Right ventricle myocardium superior (tissue), 1 donor: ENCODE measurements around the gene ZCRB1. TPM values are rescaled to one million over a fixed set of nuclear protein-coding genes. Genes with fewer than 3 reads are reported as not detected.

ENCODE experiments used
- ATAC-seq: fragments of 200-7000 bp; cut with Tn5 transposase; one replicate; pipeline ENCODE4 v1.9.1; 2020; ENCODE audit warnings: mild to moderate bottlenecking; ENCODE audit not compliant: poor library complexity
- DNase-seq: peaks from one replicate; pipeline ENCODE4 v3.0.0-alpha.2; 2020
- intact Hi-C: fragments of 100-400 bp; cut with DNase I; formaldehyde crosslinking; loops from one replicate; pipeline ENCODE4 v1.11.2; 2022
- microRNA-seq: library from miRNA; unstranded; fragments of <30 nt; microRNA quantifications from one replicate; pipeline ENCODE4 v1.2.0, GENCODE V29; 2020
- total RNA-seq: library from RNA; stranded (reverse); fragmentation: NEBNext Ultra II Directional; extraction: Animal tissue kit (Norgen Biotek cat#: 25700); gene quantifications from one replicate; pipeline ENCODE4 v1.2.1, GENCODE V29; 2021
- donor health status: DM: no; HTN: yes; CAD: no; lungs with severe emphysema.

Gene ZCRB1
- total RNA-seq, 1 donor from 2014 or later: 59.0 TPM

GRCh38 chr12:42285431-42285830, 40.5 kb downstream of the ZCRB1 start:
- intact Hi-C loops: no loop called here
- DNase-seq: no peak

GRCh38 chr12:42284876-42285275, 41.0 kb downstream of the ZCRB1 start:
- DNase-seq: no peak
- no peak for ATAC-seq
- intact Hi-C loops: no loop called here

More at GRCh38 chr12:42285431-42285830, 40.5 kb downstream of the ZCRB1 start:
- no peak for ATAC-seq

GRCh38 chr12:42284157-42284556, 41.7 kb downstream of the ZCRB1 start:
- DNase-seq (no peak), ATAC-seq (no peak)
- intact Hi-C loops: no loop called here

GRCh38 chr12:42283739-42284138, 42.2 kb downstream of the ZCRB1 start:
- intact Hi-C loops: no loop called here
- DNase-seq: no peak
- no peak for ATAC-seq

- DNase-seq (no peak), ATAC-seq (no peak)
- intact Hi-C loops: no loop called here
Measured at GRCh38 chr12:42282294-42282693, 43.6 kb downstream of the ZCRB1 start.

GRCh38 chr12:42281844-42282243, 44.0 kb downstream of the ZCRB1 start:
- ATAC-seq: no peak
- intact Hi-C loops: no loop called here
- DNase-seq: no peak

- ATAC-seq: no peak
- intact Hi-C loops: no loop called here
- no peak for DNase-seq
Measured at GRCh38 chr12:42281278-42281677, 44.6 kb downstream of the ZCRB1 start.

- intact Hi-C loops: no loop called here
- no peak for DNase-seq
- ATAC-seq: no peak
Measured at GRCh38 chr12:42278128-42278510, 47.8 kb downstream of the ZCRB1 start.

GRCh38 chr12:42277396-42278127, 48.3 kb downstream of the ZCRB1 start:
- DNase-seq (no peak), ATAC-seq (no peak)
- intact Hi-C loops: no loop called here

- ATAC-seq: no peak
- intact Hi-C loops: no loop called here
- DNase-seq: no peak
Measured at GRCh38 chr12:42275499-42275898, 50.4 kb downstream of the ZCRB1 start.

- intact Hi-C loops: no loop called here
- DNase-seq: no peak
- ATAC-seq: no peak
Measured at GRCh38 chr12:42273706-42274105, 52.2 kb downstream of the ZCRB1 start.

GRCh38 chr12:42270596-42270995, 55.3 kb downstream of the ZCRB1 start:
- no peak for ATAC-seq
- no peak for DNase-seq
- intact Hi-C loops: no loop called here

GRCh38 chr12:42267413-42268190, 58.3 kb downstream of the ZCRB1 start:
- intact Hi-C loops: no loop called here
- ATAC-seq: no peak
- no peak for DNase-seq

- intact Hi-C loops: no loop called here
- no peak for ATAC-seq
- DNase-seq: no peak
Measured at GRCh38 chr12:42266579-42267230, 59.2 kb downstream of the ZCRB1 start.

GRCh38 chr12:42262271-42262670, 63.6 kb downstream of the ZCRB1 start:
- intact Hi-C loops: no loop called here
- DNase-seq: no peak
- ATAC-seq: no peak

Small RNA genes lying within 50 kb of the gene (microRNA-seq; reads per million reads assigned to microRNA genes)
- not detected for gene MIR7851

Other genes starting within 250 kb of the ZCRB1 start
- 4.3 TPM for gene GXYLT1, start 181.2 kb downstream of the ZCRB1 start, total RNA-seq
- 75.8 TPM for gene YAF2, start 87.8 kb downstream of the ZCRB1 start, total RNA-seq
- 23.3 TPM for gene PPHLN1, start 73 bp upstream of the ZCRB1 start, total RNA-seq